HepG2 (cell line): ENCODE data around the gene CARMIL1. TPM values are rescaled to one million over a fixed set of nuclear protein-coding genes. Genes with fewer than 3 reads are reported as not detected.

Experiments used
- ATAC-seq: fragments of 200-7000 bp; cut with Tn5 transposase; 3 replicates; pipeline ENCODE4 v1.9.1; 2020; ENCODE audit warnings: mild to moderate bottlenecking, moderate library complexity
- BruUV-seq: library from RNA; stranded (reverse); fragments of 400-500 nt; replicated peaks from 2 replicates; lab custom pipeline; 2021; lab: Mats Ljungman, UMichigan
- CTCF ChIA-PET: fragments of 300-600 bp; formaldehyde crosslinking; extraction: SDS; loops from one replicate; lab custom pipeline; 2021; ENCODE audit warnings: low total read pairs, inconsistent platforms, low intra/inter-chr PET ratio; lab: Yijun Ruan, JAX
- POLR2A ChIA-PET: fragments of 350-600 bp; sonication (Branson Sonifier 250); formaldehyde crosslinking; loops from one replicate; lab custom pipeline; 2020; ENCODE audit warnings: antibody characterized with exemption, inconsistent platforms; lab: Yijun Ruan, JAX
- DNase-seq: peaks from one replicate; pipeline ENCODE4 v3.0.0-alpha.2; 2015; ENCODE audit warnings: low spot score
- FAIRE-seq: peaks from 3 replicates; lab custom pipeline; 2011; peaks lifted over from hg19 to GRCh38; lab: Jason Lieb, UNC
- H2AFZ ChIP-seq: one replicate; pipeline ENCODE4 v1.6.1; 2011; ENCODE audit warnings: low read length, inconsistent platforms
- H3K27ac ChIP-seq: fragments of 300-600 bp; 3 replicates; pipeline ENCODE4 v1.8.0; 2011; ENCODE audit warnings: mixed run types, mild to moderate bottlenecking, mixed read lengths, low read length, inconsistent platforms; ENCODE audit not compliant: insufficient read depth; ENCODE audit errors: extremely low read length
- H3K27me3 ChIP-seq, 2 experiments: fragments of 200-600 bp in 1 of 2; 2 replicates in 1 of 2; 3 replicates in 1 of 2; pipeline versions ENCODE4 v1.6.0 to v1.8.0; 2011; ENCODE audit warnings: low read length in 2 of 2, mild to moderate bottlenecking in 2 of 2, moderate library complexity in 2 of 2, inconsistent platforms in 1 of 2; ENCODE audit not compliant: insufficient read depth in 2 of 2, control insufficient read depth in 1 of 2
- H3K36me3 ChIP-seq, 2 experiments: fragments of 200-600 bp in 1 of 2; replicated peaks in 1 of 2; 2 replicates in 1 of 2; 3 replicates in 1 of 2; pipeline versions ENCODE4 v1.5.1 to v1.8.0; 2011; ENCODE audit warnings: low read length in 2 of 2, inconsistent platforms in 1 of 2; ENCODE audit not compliant: insufficient read depth in 2 of 2, control insufficient read depth in 1 of 2
- H3K4me1 ChIP-seq: 2 replicates; pipeline ENCODE4 v1.5.1; 2012; ENCODE audit warnings: low read length, inconsistent platforms; ENCODE audit not compliant: insufficient read depth
- H3K4me2 ChIP-seq: 2 replicates; pipeline ENCODE4 v1.6.0; 2011; ENCODE audit warnings: low read depth, low read length, inconsistent platforms
- H3K4me3 ChIP-seq, 3 experiments: fragments of 200-600 bp in 1 of 3; sonication (generic), shearing (Covaris generic) in 1 of 3; replicated peaks in 1 of 3; 2 replicates each; pipeline ENCODE4 v1.5.1; 2011 to 2016; ENCODE audit warnings: low read length in 3 of 3, inconsistent platforms in 2 of 3, low read depth in 2 of 3, mild to moderate bottlenecking in 2 of 3, control low read depth in 1 of 3, mixed read lengths in 1 of 3; ENCODE audit not compliant: insufficient read depth in 1 of 3
- H3K79me2 ChIP-seq: one replicate; pipeline ENCODE4 v1.6.1; 2011; ENCODE audit warnings: low read length, inconsistent platforms; ENCODE audit not compliant: insufficient read depth
- H3K9ac ChIP-seq: 2 replicates; pipeline ENCODE4 v1.6.0; 2011; ENCODE audit warnings: mild to moderate bottlenecking, low read depth, low read length, inconsistent platforms; ENCODE audit not compliant: insufficient read depth
- H3K9me3 ChIP-seq: 2 replicates; pipeline ENCODE4 v1.5.1; 2012; ENCODE audit warnings: mild to moderate bottlenecking, low read length
- H4K20me1 ChIP-seq: 2 replicates; pipeline ENCODE4 v1.6.0; 2011; ENCODE audit warnings: inconsistent platforms, mild to moderate bottlenecking, low read length, moderate library complexity; ENCODE audit not compliant: insufficient read depth
- ARNT ChIP-seq: fragments of 450-650 bp; IDR thresholded peaks from 2 replicates; pipeline ENCODE4 v1.6.1; 2017
- ATF7 ChIP-seq, 2 experiments: fragments of 450-650 bp in 1 of 2; sonication (generic) in 1 of 2; formaldehyde crosslinking in 1 of 2; IDR thresholded peaks; 2 replicates each; pipeline versions ENCODE4 v1.4.0 to v1.6.1; 2016 to 2020; ENCODE audit warnings: antibody characterized with exemption in 1 of 2, mild to moderate bottlenecking in 1 of 2, missing genetic modification reagents in 1 of 2
- HDAC2 ChIP-seq: sonication (generic); formaldehyde crosslinking; IDR thresholded peaks from 2 replicates; pipeline ENCODE4 v1.4.0; 2020; ENCODE audit warnings: missing genetic modification reagents
- IKZF1 ChIP-seq: fragments of 450-650 bp; IDR thresholded peaks from 2 replicates; pipeline ENCODE4 v1.7.1; 2016
- IRX3 ChIP-seq: sonication (generic); formaldehyde crosslinking; IDR thresholded peaks from 2 replicates; pipeline ENCODE4 v1.8.1; 2023; ENCODE audit warnings: mild to moderate bottlenecking, low read depth, missing genetic modification reagents, borderline replicate concordance
- JUN ChIP-seq: sonication (generic); formaldehyde crosslinking; IDR thresholded peaks from 2 replicates; pipeline ENCODE4 v1.4.0; 2020; ENCODE audit warnings: mild to moderate bottlenecking, missing genetic modification reagents
- KLF11 ChIP-seq: IDR thresholded peaks from 2 replicates; pipeline ENCODE4 v1.6.1; 2016; ENCODE audit warnings: missing compliant biosample characterization
- LCORL ChIP-seq, 2 experiments: fragments of 450-650 bp in 1 of 2; sonication (generic) in 1 of 2; formaldehyde crosslinking in 1 of 2; IDR thresholded peaks; 2 replicates each; pipeline versions ENCODE4 v1.5.0 to v1.6.1; 2017 to 2020; ENCODE audit warnings: antibody characterized with exemption in 1 of 2, missing genetic modification reagents in 1 of 2
- MAFF ChIP-seq: IDR thresholded peaks from 2 replicates; pipeline ENCODE4 v1.6.1; 2011; ENCODE audit warnings: low read depth, low read length, improper control_type of control experiment
- NAIF1 ChIP-seq: sonication (generic); formaldehyde crosslinking; IDR thresholded peaks from 2 replicates; pipeline ENCODE4 v1.5.0; 2020; ENCODE audit warnings: mild to moderate bottlenecking, missing genetic modification reagents, borderline replicate concordance
- REST ChIP-seq, 2 experiments: IDR thresholded peaks; 2 replicates each; pipeline ENCODE4 v1.6.1; 2011 to 2012; ENCODE audit warnings: low read length in 2 of 2, borderline replicate concordance in 1 of 2, low read depth in 1 of 2, mild to moderate bottlenecking in 1 of 2, moderate library complexity in 1 of 2
- RXRB ChIP-seq: IDR thresholded peaks from 2 replicates; pipeline ENCODE4 v1.6.1; 2016; ENCODE audit warnings: borderline replicate concordance, missing genetic modification reagents, missing compliant biosample characterization
- ZFP36L1 ChIP-seq: sonication (generic); formaldehyde crosslinking; IDR thresholded peaks from 2 replicates; pipeline ENCODE4 v1.8.0; 2022; ENCODE audit warnings: mild to moderate bottlenecking, missing genetic modification reagents, moderate library complexity
- ZNF280D ChIP-seq: sonication (generic); formaldehyde crosslinking; IDR thresholded peaks from 2 replicates; pipeline ENCODE4 v1.5.1; 2020; ENCODE audit warnings: mild to moderate bottlenecking, missing genetic modification reagents
- ZNF30 ChIP-seq: sonication (generic); formaldehyde crosslinking; IDR thresholded peaks from 2 replicates; pipeline ENCODE4 v1.5.0; 2020; ENCODE audit warnings: mild to moderate bottlenecking, missing genetic modification reagents
- ZNF891 ChIP-seq: sonication (generic); formaldehyde crosslinking; IDR thresholded peaks from 2 replicates; pipeline ENCODE4 v1.5.0; 2020; ENCODE audit warnings: mild to moderate bottlenecking, missing genetic modification reagents
- WGBS: methylation state at CpG from one replicate; pipeline ENCODE4 v1.1.6; 2017; ENCODE audit warnings: low lambda C conversion rate; 5-methylcytosine and 5-hydroxymethylcytosine counted together
- in situ Hi-C: cut with HindIII; loops from 2 replicates; pipeline ENCODE4 v1.10.0; 2017; ENCODE audit warnings: low pct_unique_long_range_greater_than_20kb; ENCODE audit not compliant: extremely low pct_ligation_motif_present
- intact Hi-C: fragments of 100-400 bp; cut with micrococcal nuclease; formaldehyde crosslinking; loops from one replicate; pipeline ENCODE4 v1.10.0; 2022; ENCODE audit not compliant: unreplicated experiment
- polyA plus RNA-seq, 8 experiments: library from polyadenylated mRNA; depleted of rRNA in 3 of 8; stranded (reverse) in 7 of 8; unstranded in 1 of 8; fragments of >200 nt; fragmentation: Illumina TruSeq in 4 of 8; extraction: Trizol in 4 of 8; gene quantifications; 2 replicates each; pipeline versions ENCODE4 v1.2.1 to v1.2.3, GENCODE V29; 2011 to 2016; ENCODE audit warnings: low read depth in 4 of 8, missing spikeins in 1 of 8, mixed read lengths in 1 of 8; ENCODE audit not compliant: insufficient read depth in 1 of 8
- total RNA-seq, 5 experiments: library from RNA; depleted of rRNA; stranded (reverse); fragments of >200 nt; fragmentation: Illumina TruSeq; extraction: Trizol; gene quantifications; 2 replicates each; pipeline ENCODE4 v1.2.3, GENCODE V29; 2016; ENCODE audit warnings: low read depth in 1 of 5
- TF ChIP-seq, protein P1 (sequence below): IDR thresholded peaks from 2 replicates; pipeline ENCODE4 v1.6.1; 2018; ENCODE audit warnings: missing genetic modification reagents

Gene CARMIL1
- total and polyA plus RNA-seq, 2 of the 13 experiments (the other 11 are each of a cell fraction or from before 2014, with no cell fraction given): 1.8 to 2.6 TPM

GRCh38 chr6:25454136-25454535 is 175.0 kb downstream of the CARMIL1 start:
- H2AFZ ChIP-seq: no peak overlapping the region
- no peak overlapping the region for H3K27ac ChIP-seq
- no peaks in the 10 kb centered on the region for H3K4me1 ChIP-seq
- H3K36me3 ChIP-seq: no peaks in the 10 kb centered on the region
- H3K4me3 ChIP-seq: no peak overlapping the region
- ChIA-PET CTCF (no interaction called here), POLR2A (no interaction called here)
- no peaks in the 10 kb centered on the region for H3K79me2 ChIP-seq
- H3K4me2 ChIP-seq: no peak overlapping the region
- no peak for TF ChIP-seq ZFP36L1
- no peak for TF ChIP-seq ARNT
- no peak for TF ChIP-seq ATF7 (IDR thresholded peaks at IDR 0.05)
- TF ChIP-seq ATF7 (CRISPR knock-in tag; IDR thresholded peaks at IDR 0.05): no peak
- no peak for TF ChIP-seq REST (IDR thresholded peaks at IDR 0.05; ENCODE audit: borderline replicate concordance in 1 of 2, low read depth in 1 of 2, low read length in 2 of 2)
- TF ChIP-seq LCORL (IDR thresholded peaks at IDR 0.05): no peak
- no peak for TF ChIP-seq LCORL (CRISPR knock-in tag; IDR thresholded peaks at IDR 0.05)
- TF ChIP-seq JUN (CRISPR knock-in tag): no peak
- TF ChIP-seq MAFF: no peak
- TF ChIP-seq, protein P1, sequence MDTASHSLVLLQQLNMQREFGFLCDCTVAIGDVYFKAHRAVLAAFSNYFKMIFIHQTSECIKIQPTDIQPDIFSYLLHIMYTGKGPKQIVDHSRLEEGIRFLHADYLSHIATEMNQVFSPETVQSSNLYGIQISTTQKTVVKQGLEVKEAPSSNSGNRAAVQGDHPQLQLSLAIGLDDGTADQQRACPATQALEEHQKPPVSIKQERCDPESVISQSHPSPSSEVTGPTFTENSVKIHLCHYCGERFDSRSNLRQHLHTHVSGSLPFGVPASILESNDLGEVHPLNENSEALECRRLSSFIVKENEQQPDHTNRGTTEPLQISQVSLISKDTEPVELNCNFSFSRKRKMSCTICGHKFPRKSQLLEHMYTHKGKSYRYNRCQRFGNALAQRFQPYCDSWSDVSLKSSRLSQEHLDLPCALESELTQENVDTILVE (CRISPR knock-in tag): no peak
- TF ChIP-seq ZNF891: no peak
- TF ChIP-seq ZNF30 (CRISPR knock-in tag): no peak
- TF ChIP-seq RXRB (CRISPR knock-in tag): no peak
- no peak for TF ChIP-seq IRX3 (CRISPR knock-in tag)
- no peak for TF ChIP-seq IKZF1
- TF ChIP-seq ZNF280D (CRISPR knock-in tag): no peak
- TF ChIP-seq KLF11 (CRISPR knock-in tag): no peak
- no peak for TF ChIP-seq HDAC2
- no peak for TF ChIP-seq NAIF1
- no peaks in the 10 kb centered on the region for H3K27me3 ChIP-seq
- H4K20me1 ChIP-seq: no peaks in the 10 kb centered on the region
- in situ Hi-C loops: no loop called here
- BruUV-seq: no TSS peak
- FAIRE-seq (no peak), ATAC-seq (no peak), DNase-seq (no peak)
- intact Hi-C loops: no loop called here
- no peak overlapping the region for H3K9ac ChIP-seq
- H3K9me3 ChIP-seq: no peaks in the 10 kb centered on the region
- 41% methylated on average over 1 of the region's 1 CpG for WGBS
